ENCODE results near the gene ID2.

ID2 gene

DNA sequence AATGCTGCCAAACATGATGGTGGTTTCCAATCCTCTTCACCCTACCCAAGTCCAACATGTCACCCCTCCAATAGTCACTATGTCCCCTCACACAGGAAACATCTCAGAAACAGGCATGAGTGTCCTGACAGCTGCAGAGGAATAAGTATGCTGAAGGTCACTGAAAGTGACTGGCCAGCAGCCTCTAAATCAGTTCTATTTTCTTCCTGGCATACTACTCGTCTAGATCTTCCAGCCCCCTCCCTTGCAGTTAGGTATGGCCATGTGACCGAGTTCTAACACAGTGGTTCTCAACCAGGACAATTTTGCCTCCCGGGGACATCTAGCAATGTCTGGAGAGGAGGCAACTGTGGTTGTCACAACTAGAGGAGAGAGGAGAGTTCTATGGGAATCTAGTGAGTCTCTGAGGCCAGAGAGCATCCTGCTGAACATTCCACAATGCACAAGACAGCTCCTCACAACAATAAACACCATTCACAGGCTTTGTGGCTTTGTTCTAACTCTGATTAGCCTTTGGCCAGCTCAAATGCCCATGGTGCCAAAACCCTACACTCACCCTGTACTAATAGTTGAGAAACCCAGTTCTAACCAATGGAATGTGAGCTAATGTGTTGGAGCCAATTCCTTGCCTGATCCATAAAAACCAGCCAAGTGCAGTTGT, 12.6 kb upstream of the ID2 start:
- DNase-seq (ENCODE audit: low read depth, low spot score) = no peak

DNA sequence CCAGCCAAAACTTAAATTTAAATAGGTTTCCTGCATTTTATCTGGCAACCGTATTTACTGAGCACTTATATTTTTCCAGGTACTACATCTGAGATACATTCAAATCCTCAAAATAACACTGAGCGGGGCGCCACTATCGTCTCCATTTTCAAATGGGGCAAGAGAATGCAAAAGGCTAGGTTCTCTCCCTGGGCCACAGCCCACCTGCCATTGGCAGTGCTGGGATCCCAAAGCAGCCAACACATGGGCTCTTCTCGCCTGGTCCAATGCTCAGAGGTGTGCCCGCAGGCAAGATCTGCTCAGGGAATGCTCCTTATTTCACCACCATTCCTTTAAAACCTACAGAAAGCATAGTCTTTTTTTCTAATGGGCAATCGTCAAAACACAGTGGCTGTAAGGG, 11.3 kb upstream of the ID2 start:
- no peak for DNase-seq (ENCODE audit: low read depth, low spot score)

DNA sequence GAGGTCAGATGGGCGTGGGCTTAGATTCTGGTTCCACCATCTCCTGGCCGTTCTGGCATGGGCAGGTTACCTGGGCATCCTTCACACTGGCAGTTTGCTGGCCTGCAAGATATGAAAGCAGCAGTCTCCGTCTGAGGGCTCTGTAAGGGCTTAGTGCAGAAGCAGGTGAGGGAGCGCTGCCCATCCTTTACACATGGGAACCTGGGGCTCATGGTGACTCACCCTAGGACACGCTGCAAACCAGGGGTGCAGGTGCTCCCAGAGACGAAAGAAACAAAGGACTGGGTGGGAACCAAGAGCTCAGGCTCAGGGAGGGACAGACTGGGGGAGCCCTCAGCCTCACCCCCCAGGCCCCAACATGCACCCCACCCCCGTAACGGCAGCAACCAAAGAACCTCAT, 10.7 kb upstream of the ID2 start:
- DNase-seq (ENCODE audit: low read depth, low spot score) = no peak

DNA sequence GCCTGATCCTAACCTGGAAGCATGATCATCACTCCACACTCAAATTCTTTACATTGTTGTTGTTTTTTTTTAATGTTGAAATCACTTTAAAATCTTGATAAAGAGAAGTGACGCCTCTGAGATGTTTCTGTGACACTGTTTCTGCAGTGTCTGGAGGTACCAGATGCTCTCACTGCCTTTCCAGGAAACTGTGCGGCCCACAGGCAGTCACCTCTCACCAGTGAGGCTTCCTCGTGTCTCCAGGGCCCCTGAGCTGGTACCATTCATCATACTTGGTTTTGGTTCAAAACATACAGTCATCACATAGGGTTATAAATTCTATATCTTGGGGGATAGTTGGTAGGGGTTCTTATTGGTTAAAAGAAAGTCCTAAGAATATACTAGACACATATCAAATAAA, 10.1 kb upstream of the ID2 start:
- no peak for DNase-seq (ENCODE audit: low read depth, low spot score)

DNA sequence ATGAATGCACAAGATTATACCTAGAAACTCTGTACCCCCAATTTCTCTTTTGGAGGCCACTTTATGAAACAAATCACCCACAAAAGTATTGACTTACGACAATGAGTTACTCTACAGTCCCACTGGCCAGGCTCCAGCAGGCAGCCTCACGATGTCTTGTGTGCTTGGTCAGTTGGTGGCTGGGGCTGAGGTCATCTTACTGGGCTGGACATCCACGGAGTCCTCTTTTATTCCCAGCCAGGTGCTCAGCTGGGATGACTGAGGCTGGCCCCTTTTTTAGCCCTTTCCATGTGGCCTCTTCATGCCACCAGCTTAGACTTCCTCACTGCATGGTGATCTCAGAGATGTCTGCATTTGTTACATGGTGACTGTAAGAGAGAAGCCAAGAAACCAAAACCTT, 8.9 kb upstream of the ID2 start:
- DNase-seq (ENCODE audit: low read depth, low spot score) = no peak

DNA sequence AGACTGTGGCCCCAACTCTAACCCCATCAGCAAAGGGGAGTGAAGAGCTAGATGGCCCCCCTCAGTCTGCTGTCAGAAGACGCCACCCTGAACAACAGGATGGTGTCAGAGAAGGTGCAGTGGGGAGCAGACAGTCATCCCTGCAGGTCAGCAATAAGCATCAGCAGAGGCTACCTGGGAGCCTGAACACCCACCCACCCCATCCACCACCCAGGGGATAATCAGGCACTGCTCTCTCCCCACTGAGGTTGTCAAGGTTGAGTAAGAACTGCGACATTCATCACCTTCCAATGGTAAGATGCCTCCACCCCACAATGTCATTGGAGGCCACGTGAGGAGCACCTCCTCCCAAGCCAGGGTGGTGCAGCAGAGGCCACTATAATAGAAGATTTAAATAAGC, 8.5 kb upstream of the ID2 start:
- no peak for DNase-seq (ENCODE audit: low read depth, low spot score)

DNA sequence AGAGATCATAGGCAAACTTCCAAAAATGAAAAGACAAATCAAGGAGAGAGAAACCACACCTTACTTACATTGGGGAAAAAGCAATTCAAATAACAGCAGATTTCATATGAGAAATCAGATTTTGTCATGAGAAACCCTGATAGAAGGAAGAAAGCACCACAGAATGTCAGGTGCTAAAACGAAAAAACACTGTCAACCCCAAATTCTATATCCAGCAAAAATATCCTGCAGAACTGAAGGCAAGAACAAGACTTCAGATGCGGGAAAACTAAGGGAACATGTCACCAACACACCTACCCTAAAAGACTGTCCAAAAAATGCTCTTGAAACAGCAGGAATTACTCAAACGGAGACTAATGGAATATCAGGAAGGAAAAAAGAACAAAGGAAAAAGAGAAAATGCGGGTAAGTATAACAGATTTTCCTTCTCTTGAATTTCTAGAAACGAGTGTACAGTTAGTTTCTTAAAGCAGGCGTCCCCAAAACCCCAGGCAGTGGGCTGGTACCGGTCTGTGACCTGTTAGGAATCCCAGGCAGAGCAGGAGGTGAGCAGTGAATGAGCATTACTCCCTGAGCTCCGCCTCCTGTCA, 7.3 kb upstream of the ID2 start:
- DNase-seq (ENCODE audit: low read depth, low spot score) = no peak

DNA sequence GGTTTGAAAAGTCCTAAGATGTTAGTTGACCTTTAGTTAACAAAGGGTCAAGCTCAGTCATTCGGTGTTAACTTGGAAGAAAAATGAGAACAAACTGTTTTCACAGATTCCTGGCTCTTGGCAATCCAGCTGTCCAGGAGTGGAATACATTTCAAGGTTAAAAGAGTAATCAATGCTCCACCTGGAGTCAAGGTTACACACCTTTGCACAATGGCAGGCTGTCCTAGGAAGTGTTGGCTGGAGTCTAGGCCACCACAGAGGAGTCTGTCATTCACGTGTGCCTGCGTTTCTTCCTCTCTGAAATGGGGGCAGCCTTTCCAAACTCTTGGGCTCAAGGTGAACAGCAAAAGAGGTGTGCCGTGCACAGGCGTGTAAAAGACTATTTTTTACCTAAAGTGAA, 6.3 kb upstream of the ID2 start:
- no peak for DNase-seq (ENCODE audit: low read depth, low spot score)

DNA sequence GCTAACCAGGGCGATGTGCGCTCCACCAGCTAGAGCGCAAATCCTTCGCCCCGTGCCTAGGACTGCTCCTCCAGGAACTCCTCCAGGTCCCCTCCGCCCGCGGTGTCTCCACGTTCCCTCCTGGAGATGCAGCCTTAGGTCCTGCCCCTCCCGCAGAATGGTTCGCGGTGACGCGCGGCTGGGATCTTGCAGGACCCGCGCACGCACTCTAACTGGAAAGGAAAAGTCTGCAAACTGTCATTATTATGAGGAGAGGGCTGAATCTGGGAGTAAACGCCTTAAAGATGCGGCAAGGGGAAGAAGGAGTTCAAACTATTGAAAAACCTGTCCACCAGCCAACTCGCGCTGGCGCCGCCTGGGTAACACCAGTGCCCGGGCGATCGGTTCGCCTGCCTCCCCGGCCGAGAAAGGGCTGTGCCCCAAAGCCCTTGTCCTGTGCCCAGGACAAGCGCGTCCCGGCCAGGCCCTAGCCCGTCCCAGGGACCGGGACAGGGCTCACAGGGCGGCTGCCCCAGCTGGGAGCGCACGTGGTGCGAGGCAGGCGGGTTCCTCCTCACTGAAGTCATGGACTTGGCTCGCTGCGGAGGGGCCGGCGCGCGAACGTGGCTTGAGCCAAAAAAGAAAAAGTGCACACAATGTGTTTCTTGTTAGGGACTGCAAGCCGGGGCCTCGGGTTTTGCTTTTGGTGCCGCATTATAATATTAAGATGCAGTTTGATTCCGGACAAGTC, 5.5 kb upstream of the ID2 start:
- DNase-seq (ENCODE audit: low read depth, low spot score) = no peak

DNA sequence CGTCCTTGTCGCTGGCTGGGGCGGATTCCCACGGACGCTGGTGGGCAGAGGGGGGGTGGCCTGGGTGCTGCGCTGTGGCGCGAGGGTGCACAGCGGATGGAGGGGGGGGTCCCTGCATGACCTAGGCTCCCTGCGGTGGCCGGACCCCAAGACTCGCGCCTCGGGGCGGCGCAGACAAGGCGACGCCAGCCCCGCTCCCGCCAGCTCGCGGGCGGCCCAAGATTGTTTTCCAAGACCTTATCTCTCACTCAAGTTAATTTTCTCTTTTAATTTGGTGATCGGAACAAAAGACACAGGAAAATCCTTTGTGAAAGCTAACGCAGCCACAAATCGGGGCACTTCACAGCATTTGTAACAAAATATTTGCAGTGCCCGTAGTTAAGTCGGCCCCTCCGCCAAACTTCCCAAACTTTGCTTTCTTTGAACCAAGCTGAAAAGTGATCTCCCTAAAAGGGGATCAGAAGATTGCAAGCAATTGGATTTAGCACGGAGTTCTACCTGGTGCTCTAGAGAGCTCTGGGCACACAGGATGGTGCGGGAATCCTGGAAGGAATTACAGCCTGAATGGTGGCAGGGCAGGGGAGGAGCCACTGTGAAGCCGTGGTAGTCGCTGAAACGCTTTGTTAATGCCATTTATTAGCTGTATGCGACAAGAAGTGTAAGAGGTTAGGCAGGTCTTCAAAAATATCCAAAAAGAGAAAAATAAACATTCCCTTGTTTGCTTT, 4.8 kb upstream of the ID2 start:
- DNase-seq (ENCODE audit: low read depth, low spot score) = no peak

DNA sequence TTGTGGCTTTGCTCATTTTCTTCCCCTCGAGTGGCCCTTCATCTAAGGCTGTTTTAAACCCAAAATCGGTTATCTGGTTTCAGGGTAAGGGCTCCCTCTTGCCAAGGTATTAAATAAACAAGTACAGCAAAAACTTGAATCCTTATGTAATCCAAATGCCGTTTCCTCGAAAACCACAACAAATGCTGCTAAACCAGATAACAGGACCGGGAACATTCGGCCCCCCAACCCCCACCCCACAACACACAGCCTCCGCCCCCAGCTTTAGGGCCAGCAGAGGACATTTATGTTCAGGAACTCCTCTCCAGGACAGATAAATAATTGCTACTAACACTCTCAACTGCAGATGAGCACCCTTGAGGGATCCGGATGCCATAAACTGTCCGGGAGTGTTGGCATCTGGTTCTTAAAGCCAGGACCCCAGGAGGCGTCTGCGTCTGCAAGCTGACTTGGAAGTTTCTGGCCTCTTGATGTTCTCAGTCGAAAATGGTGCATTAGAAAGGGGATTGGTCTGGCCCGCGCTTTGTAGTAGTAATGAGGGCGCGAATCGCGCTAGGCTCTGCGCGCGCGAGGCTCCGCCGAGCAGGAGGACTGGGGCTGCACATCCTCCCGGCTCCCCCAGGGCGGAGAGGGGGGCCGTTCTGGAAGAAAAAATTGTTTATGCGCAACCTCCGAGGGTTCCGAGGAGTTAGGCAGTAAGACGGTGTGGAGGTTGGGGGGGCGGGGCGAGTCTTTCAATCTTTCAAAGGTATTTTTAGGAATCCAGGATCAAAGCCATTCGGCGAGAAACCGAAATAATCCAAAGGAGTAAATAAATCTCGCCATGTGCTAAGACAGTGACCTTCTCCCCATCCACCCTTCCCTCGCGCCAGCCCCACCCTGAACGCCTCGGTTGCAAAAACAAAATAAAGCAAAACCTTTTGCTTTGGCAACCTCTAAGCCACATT, 3.9 kb upstream of the ID2 start:
- no peak for DNase-seq (ENCODE audit: low read depth, low spot score)

DNA sequence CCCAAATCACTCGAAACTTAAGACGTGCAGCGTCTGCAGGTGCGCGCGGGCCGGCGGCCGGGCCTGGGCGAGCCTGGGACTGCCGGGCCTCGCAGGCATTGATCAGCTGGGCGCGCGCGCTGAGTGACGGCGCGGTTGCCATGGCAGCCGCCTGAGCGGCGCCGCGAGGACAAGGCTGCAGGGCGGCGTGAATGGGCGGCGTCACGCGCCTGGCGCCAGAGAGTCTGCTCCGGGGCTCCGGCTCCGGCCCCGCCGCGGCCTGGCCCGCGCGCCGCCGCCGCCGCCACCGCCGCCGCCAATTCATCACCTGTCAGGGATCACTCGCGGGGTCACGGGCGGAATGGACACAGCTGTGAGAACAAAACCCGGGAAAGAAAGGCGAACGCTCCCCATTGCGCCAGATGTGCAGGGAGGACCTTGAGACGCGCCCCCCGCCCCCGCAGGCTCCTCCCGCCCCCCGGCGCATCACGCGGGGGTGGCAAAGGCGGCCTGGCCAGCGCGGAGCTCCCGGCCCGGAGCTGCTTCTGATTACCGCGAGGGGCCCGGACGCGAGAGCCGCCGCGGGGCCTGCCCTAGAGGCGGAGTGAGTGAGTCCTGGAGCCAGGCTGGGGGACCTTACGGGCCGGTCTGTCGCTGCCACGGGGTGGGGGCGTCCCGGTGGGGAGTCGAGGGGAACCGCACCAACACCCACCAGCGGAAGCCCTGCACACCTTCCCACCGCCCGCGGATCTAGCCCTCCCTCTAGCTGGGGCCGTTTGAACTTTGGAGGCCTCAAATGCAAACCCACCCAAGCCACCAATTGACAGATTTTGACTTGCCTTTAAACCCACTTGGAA, 2.9 kb upstream of the ID2 start:
- no peak for DNase-seq (ENCODE audit: low read depth, low spot score)

DNA sequence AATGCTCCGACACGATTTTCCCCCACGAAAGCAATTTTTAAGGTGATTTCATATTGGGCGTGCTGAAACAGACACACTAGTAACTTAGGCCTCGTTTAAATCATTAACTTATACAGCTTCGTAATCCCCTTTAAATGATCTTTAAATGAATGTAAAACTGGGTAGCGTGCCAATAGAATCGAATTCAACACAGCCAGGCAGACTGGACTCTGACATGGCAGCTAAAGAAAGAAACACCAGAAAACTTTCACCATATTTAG, 2.4 kb upstream of the ID2 start:
- DNase-seq (ENCODE audit: low read depth, low spot score) = no peak

DNA sequence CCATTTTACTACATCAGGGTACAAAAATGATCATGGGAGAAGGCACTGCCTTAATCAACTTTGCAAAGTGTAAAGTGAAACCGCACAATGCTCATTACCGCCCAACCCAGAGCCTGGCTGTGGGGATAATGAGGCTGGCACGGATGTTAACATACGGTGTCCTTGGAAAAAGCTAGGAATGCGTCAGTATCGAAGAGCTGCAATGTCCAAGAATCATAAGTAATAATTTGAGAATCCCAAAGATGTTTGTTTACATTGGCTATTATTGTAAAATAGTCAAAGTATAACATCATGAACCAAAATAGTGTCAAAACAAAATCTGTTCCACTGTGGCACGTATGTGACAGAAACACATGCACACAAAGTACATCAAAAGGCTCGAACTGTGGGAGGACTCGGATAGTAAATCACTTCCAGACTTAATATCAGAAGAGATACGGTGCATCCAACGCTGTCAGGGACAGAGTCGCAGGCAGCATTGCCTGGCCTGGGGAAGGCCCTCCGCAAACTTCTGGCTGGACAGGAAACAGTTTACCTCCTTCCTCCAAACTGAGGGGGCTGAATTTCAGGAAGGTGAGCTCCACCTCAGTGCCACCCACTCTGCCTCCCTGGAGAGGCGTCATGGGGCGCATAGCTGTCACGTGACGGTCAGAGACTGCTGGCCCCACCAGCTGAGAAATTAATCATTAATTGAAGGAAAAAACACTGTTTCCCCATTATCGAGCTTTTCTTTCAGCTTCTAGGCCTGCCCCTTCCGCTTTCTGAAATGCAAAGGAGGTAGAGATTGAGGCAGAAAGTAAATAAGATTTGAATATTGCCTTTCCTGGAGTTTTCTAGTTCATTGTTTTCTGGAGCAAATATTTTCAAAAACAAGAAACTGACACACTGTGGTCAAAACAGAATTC, 1.8 kb upstream of the ID2 start:
- no peak for DNase-seq (ENCODE audit: low read depth, low spot score)

DNA sequence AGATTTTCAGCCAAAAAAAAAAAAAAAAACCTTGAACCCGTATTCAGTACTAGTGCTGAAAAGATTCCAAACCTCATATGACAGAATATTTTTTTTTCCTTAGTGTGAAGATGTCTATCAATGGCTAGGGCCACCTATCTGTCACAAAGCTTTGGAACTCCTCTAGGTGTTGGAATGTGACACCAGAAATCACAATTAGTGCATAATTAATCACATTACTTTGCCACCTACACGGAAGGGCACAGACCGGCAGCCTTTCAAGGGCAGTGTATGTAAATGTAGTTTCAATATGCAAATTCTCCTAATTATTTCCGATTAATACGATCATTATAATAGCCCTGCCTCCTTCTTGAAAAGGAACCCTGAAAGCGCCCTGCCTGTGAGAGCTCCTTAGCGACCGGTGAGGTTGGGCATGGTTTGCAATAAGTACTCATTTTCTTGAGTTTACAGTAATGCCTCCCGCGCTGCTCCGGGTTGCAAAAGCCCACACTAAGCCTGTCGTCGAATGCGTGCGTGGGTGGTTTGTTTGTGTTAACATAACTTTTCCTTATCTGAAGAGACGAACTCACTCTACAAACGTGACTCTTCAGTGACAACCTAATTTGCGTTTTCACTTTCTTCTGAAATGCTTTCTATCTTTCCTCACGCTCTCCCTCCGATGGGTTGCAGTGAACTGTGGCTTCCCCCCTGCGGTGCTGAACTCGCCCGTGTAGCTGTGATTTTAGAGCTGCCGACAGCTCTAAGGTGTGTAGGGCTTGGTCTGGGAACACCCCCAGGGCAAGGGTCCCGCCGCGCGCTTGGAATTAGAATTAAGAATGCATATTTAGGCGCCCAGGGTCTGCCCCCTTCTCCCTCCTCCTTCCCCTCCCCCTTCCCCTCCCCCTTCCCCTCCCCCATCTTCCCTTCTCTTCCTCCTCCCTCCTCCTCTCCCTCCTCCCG, 765 bp upstream of the ID2 start:
- DNase-seq (ENCODE audit: low read depth, low spot score) = no peak

DNA sequence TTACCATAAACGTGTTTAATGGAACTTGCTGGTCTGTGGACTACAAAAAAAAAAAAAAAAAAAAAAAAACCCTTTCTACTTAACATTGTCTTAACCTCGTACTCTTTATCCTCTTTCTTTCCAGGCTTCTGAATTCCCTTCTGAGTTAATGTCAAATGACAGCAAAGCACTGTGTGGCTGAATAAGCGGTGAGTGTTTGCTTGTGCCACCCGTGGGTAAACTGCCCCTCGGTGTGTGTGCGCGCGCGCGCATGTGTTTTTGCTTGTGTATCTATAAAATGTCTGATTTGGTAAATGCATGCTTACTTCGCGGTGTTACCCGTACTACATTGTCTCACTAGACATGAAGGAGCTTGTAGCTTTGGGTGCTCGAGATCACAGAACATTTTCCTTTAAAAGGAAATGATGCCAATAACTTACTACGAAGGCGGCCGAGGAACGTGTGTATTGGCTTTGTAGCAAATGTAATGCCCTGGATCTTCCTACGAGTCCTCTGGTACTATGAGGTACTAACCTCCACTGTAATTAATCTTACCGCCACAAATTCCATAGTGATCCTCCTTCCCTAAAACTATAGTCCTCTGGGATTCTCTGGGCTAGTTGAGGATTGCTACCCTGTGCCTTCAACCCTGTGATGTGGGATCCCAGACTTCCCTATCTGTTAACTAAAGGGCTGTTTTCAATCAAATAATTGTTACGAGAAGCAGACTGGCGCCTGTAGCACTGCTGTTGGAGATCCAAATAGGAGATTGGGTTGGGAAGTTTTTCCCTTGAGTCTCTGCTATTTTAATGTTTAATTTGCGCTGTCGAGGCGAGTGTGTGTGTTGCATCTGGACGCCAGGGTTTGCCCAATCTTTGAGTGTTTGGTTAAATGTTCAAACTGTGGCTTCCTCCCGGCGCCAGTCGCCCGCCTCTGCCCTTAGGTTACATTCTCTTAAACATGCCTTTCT, 1.1 kb downstream of the ID2 start:
- DNase-seq (ENCODE audit: low read depth, low spot score) = no peak

DNA sequence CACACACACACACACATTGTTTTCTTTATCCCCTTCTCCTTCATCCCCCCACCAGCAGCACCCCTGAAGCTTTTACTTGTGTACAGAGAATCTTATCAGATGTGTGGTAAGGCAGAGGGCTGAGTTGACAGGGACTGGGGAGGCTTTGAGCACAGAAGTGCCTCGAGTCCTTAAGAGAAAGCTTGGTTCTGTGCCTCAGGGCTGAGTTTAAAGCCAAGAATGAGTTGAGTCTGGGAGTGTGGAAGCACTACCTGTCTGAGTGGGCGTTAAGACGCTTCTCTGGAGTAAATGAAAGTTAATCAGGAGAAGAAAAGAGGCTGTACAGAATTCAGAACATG, 2.7 kb downstream of the ID2 start:
- DNase-seq (ENCODE audit: low read depth, low spot score) = no peak
